ENCODE measurements around the gene PLEKHG4B.

DNA sequence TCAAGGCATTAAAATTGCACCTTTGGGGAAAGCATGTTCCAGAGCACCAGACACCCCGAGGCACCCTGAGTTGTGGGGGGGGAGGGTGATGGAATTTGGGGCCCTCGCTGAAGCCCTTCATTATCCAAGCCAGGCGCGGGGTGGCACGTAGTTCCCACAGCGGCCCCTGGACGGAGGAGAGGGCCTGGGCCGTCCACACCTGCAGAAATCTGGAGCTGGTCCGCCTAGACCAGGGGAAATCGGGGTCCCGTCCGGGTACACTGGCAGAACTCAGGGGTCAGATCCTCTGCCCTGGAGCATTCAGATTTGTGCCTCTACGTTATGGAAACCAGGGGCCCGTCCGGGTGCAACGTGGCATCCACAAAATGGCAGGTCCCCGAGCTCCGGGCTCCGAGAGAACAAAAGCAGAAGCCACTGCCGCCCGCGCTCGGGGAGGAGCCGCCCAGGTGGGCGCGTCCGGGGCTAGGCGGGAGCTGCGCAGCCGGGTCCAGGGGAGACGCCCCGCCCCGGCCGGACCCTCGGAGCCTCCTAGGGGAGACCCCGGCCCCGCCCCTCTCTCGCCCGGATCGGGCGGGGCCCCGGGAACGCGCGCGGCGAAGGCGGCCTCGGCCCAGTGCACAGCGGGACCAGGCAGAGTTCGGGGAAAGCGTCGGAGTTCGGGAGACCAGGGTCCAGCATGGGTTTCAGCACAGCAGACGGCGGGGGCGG, at the start of gene PLEKHG4B:
- TF ChIP-seq, protein P1, sequence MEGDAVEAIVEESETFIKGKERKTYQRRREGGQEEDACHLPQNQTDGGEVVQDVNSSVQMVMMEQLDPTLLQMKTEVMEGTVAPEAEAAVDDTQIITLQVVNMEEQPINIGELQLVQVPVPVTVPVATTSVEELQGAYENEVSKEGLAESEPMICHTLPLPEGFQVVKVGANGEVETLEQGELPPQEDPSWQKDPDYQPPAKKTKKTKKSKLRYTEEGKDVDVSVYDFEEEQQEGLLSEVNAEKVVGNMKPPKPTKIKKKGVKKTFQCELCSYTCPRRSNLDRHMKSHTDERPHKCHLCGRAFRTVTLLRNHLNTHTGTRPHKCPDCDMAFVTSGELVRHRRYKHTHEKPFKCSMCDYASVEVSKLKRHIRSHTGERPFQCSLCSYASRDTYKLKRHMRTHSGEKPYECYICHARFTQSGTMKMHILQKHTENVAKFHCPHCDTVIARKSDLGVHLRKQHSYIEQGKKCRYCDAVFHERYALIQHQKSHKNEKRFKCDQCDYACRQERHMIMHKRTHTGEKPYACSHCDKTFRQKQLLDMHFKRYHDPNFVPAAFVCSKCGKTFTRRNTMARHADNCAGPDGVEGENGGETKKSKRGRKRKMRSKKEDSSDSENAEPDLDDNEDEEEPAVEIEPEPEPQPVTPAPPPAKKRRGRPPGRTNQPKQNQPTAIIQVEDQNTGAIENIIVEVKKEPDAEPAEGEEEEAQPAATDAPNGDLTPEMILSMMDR (conservative IDR thresholded peaks at IDR 0.05): no peak
- TF ChIP-seq ZFX (IDR thresholded peaks at IDR 0.05): no peak
